GM19193 (cell line): ENCODE results near the gene ACE.

Experiments
- POLR2A ChIP-seq: IDR thresholded peaks from 4 replicates; pipeline ENCODE4 v1.6.1; 2011; ENCODE audit not compliant: insufficient read depth, insufficient read length; ENCODE audit errors: extremely low read depth

The ACE gene

DNA sequence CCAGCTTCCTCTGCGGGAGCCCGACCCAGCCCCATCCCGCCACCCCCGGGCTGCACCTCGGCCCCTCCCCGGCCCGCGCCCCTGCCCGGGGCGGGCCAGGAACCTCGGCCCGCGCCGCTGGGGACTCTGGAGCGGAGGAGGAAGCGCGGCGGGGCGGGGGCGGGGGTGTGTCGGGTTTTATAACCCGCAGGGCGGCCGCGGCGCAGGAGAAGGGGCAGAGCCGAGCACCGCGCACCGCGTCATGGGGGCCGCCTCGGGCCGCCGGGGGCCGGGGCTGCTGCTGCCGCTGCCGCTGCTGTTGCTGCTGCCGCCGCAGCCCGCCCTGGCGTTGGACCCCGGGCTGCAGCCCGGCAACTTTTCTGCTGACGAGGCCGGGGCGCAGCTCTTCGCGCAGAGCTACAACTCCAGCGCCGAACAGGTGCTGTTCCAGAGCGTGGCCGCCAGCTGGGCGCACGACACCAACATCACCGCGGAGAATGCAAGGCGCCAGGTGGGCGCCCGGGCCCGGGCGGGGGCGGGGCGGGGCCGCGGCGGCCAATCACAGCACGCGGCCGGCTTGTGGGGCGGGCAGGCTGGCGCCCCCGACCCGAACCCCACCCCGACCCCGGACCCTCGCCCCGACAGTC, at the start of gene ACE:
Gene ACE, plus strand, starts transcription at position 208 of the 626 bp plus-strand sequence. Its CDS starts 34 bp downstream, at position 242.
- no peak for TF ChIP-seq POLR2A

- TF ChIP-seq POLR2A: no peak
Measured at GRCh38 chr17:63429766-63430165, 47.1 kb upstream of the ACE start.

GRCh38 chr17:63430223-63430622, 46.6 kb upstream of the ACE start:
- no peak for TF ChIP-seq POLR2A

GRCh38 chr17:63431618-63431938, 45.3 kb upstream of the ACE start:
- TF ChIP-seq POLR2A: no peak

DNA sequence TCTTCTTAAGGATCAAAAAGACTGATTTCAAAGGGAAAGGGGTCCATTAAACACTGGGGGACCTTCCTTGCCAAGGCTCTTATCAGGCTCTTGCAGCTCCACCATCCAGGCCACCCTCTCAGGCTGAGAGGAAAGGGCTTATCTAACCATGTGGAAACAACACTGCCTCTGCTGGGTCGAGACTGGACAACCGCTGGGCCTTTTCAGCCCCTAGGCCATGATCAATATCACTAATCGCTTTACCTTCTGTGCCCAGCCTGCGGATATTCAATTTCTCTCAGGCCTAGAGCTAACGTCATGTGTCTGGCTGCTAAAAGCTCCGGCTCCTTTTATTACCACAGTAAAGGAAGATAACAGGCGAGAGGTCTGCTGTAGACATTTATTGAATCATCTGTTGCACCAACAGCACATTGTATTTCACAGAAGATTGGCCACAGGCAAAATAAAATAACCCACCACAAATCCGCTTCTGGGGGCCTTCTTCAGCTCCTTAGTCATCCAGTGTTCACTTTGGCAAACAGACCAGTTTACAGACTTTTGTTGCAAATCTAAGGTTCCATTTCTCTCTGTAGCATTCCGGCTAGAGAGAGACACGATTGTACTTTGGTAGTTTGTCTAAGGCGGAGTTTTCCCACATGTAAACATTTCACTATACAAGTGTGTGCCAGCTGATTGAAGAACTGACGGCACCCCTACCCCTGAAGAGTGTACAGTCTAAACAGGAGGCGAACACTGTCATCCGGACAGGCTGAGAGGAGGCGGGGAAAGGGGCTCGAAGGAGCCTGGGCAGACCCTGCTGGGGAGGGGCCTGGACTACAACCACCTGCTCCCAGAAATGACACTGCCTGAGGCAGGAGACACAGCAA, 44.7 kb upstream of the ACE start:
- TF ChIP-seq POLR2A: no peak

GRCh38 chr17:63433746-63434591, 42.9 kb upstream of the ACE start:
- no peak for TF ChIP-seq POLR2A

DNA sequence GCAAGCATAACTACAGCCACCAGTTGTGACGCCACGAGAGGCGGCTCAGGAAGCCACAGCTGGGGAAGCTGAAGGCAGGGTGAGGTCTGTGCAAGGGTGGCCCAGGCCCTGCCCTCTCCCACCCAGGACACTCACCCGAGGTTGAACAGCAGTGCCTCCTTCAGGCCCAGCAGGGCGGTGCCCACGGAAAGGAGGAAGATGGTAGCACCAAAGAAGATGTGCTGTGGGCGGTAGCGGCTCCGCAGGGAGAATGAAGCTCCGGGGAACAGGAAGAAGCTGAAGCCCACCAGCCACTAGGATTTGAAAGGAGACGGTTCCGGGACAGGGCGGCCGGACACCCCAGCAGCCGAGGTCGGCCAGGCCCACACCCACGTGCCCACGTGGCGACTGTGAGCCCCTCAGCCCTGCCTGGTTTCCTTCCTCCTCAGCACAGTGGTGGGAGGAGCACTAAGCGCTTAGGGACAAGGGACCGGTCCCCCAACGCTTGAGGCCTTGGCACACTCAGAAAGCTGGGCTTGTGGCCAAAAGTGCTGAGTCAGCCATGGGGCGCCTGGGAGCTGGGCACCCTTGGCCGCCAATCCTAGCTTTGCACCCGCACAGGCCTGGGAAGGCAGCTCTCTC, 41.8 kb upstream of the ACE start:
- no peak for TF ChIP-seq POLR2A

DNA sequence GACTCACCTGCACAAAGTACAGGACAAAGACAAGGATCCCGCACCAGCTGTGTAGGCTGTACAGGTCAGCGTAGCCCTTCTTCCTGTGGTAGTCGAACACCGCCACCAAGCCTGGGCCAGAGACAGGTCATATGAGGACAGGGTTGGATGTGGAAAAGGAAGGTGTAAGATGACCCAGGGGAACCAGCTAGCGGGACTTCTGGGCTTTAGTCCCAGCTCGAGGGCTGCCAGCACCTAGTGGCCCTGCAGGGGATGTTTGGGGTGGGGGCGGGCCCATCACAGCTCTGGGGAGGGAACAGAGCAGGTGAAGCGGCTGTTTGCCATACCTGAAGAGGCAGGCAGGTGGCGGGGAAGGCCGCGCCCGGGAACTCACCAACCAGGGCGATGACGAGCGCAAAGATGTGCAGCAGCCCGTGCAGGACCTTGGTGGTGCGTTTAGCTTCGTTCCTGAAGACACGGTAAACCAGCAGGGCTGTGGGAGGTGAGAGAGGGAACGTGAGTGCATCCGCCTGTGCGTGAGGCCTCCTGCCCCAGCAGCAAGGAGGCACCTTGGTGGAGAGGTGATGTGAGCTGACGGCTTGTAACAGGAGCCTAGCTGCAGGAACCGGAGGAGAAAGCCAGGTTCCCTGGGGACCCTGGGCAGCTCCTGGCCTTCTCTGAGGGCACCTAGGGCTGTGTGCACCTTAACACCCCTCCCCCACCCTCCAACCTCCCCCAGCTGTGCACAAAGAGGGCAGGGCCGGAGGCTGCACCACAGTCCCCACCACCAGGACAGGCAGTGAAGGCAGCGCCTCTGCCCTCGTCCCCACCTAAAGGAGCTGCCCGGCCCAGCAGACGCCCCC, 41.0 kb upstream of the ACE start:
- TF ChIP-seq POLR2A: no peak

- TF ChIP-seq POLR2A: no peak
Measured at GRCh38 chr17:63436523-63437110, 40.2 kb upstream of the ACE start.

DNA sequence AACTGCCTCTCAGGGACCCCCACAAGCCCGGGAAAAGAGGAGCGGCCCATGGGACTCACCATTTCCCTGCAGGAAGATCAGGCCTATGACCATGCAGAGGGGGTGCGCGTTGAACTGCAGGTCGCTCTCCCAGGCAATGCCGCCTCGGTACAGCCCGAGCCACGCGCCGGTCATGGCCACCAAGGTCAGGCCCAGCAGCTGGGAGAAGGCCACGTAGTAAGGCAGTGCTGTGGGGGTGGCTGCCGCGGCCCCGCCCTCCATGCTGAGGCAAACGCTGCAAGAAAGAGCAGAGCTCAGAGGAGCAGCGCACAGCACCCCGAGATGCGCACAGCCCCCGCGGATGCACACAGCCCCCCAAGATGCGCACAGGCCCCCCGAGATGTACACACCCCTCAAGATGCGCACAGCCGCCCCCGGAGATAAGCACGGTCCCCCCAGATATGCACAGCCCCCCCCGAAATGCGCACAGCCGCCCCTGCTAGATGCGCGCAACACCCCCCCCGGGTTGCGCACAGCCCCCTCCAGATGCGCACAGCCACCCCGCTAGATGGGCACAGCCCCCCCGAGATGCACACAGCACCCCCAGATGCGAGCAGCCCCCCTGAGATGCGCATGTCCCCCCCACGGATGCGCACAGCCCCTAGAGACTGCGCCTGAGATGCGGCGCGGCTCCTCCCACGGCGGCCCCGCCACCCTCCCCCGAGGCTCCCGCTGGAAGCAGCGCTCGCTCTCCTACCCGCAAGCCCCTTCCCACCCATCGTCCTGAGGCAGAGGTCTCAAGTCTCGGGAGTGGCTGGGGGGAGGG, 39.4 kb upstream of the ACE start:
- TF ChIP-seq POLR2A: no peak

GRCh38 chr17:63438092-63439051, 38.5 kb upstream of the ACE start:
- TF ChIP-seq POLR2A: no peak

- TF ChIP-seq POLR2A: no peak
Measured at GRCh38 chr17:63439687-63440086, 37.2 kb upstream of the ACE start.
